ENCODE results near the gene TMEM259. TPM values are rescaled to one million over a fixed set of nuclear protein-coding genes. Genes with fewer than 3 reads are reported as not detected.

Gene TMEM259
- total and polyA plus RNA-seq, 9 of the 15 experiments (the other 6 are each of a cell fraction or from before 2014, with no cell fraction given), result 0.52 to 231 (median 63.6) TPM

DNA sequence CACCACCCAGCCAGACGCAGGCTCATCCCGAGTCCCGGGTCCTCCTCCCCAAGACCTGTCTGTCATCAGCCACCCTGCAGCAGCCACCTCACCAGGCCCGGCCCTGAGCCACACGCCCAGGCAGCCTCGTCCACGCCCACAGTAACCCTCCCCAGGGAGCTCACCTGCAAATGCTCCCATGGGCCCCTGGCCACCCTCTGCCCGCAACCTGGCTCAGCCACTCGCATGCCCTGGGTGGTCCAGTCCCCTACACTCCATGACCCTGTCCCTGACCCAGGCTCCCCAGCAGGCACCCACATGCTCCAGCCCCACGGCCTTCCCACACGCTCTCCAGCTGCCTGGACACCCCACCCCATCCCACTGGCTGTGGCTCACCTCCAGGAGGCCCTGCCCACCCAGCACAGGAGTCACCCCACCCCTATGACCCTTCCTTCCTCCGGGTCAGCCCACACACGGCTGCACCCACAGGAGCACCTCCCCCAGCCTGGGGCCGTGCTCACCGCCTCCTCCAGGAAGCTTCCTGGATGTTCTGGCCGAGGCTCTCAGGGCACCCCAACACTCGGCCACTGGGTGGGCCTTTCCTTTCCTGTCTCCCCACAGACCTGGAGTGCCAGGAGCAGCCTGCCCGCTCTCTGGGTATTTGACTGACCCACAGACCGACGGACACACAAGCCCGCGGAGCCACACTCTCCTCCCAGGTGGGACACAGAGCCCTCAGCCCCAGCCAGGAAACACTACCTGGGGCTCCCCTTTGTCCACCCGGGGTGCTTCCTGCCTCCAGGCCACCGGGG, 3.6 kb downstream of the TMEM259 start (continued):
- TF ChIP-seq IFI16 (CRISPR knock-in tag; IDR thresholded peaks at IDR 0.05), result no peak
- no peak for TF ChIP-seq SNRNP70 (optimal IDR thresholded peaks at IDR 0.05; ENCODE audit: low read depth, low read length)

DNA sequence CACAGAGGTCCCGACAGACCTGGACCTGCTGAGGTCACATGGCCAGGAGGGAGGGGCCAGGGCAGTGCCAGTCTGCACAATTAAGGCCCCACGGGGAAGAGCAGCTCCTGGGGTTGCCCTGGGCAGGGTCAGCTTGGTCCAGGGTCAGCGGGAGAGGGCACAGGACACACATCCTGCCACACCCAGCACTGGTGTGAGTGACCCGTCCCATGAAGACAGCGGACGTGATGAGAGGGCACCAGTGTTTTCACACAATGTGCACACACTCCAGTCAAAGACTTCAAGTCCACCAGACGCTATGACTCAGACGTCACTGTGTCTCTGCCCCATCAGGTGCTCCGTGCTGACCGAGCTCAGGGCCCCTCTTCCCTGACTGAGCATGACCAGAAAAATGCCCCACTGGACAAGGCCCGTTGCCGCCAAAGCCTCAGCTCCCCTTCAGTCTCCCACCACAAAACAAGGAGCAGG, 4.2 kb downstream of the TMEM259 start:
- in situ Hi-C loops (cut with MboI) (no loop called here), intact Hi-C loops (cut with micrococcal nuclease) (no loop called here)
- BruUV-seq (replicated peaks), result no TSS peak
- Histone ChIP-seq H3K9ac (ENCODE audit: insufficient read depth in 1 of 2, low read depth in 2 of 2, low read length in 2 of 2) (peak overlapping the region; percentile 42 to 94), H3K4me3 (no peak overlapping the region), H3K4me2 (ENCODE audit: insufficient read depth, low read length) (peak overlapping the region; percentile 64), H3K36me3 (ENCODE audit: control insufficient read depth, insufficient read depth, low read length) (peaks cover 79% of the 10 kb centered on the region; the same call in 2 of the 3 replicates), H3K79me2 (ENCODE audit: control insufficient read depth, insufficient read depth, low read length) (peaks cover 80% of the 10 kb centered on the region), H3K9me1 (ENCODE audit: control insufficient read depth, insufficient read depth, low read length) (peaks cover 16% of the 10 kb centered on the region), H3K27me3 (ENCODE audit: control insufficient read depth in 2 of 2, insufficient read depth in 2 of 2, low read length in 2 of 2) (no peaks in the 10 kb centered on the region), H3K27ac (ENCODE audit: extremely low read depth, low read depth, low read length) (peak overlapping the region; percentile 74), H3K9me3 (replicated peaks; ENCODE audit: control insufficient read depth, insufficient read depth, low read depth, low read length) (no peaks in the 10 kb centered on the region), H2AFZ (ENCODE audit: low read depth, low read length) (no peak overlapping the region), H4K20me1 (replicated peaks; ENCODE audit: control insufficient read depth, insufficient read depth, low read length) (peaks cover 53% of the 10 kb centered on the region), H3K4me1 (replicated peaks in 1 of 2; ENCODE audit: control insufficient read depth in 2 of 2, insufficient read depth in 2 of 2, low read length in 2 of 2) (peaks cover 23 to 94% of the 10 kb centered on the region in 2 experiments)
- POLR2A ChIA-PET, result interaction anchor here (0.6 to 1.2 kb wide), 6 partner anchors 9 to 275 kb away, joined by 3 to 6 read pairs (median 4); partner anchors contain the start of gene CNN2
- 54% methylated on average over 11 of the region's 12 CpGs for WGBS (ENCODE audit: insufficient coverage, low coverage, missing lambda C conversion rate)
- ATAC-seq (no peak), DNase-seq (ENCODE audit: extremely low read depth in 1 of 4, low spot score in 3 of 4) (no peak), FAIRE-seq (no peak)
- CTCF ChIA-PET (ENCODE audit: low intra/inter-chr PET ratio), result no interaction called here
- TF ChIP-seq, protein P1, sequence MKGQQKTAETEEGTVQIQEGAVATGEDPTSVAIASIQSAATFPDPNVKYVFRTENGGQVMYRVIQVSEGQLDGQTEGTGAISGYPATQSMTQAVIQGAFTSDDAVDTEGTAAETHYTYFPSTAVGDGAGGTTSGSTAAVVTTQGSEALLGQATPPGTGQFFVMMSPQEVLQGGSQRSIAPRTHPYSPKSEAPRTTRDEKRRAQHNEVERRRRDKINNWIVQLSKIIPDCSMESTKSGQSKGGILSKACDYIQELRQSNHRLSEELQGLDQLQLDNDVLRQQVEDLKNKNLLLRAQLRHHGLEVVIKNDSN (CRISPR knock-in tag; IDR thresholded peaks at IDR 0.05), result peak; percentile 57
- TF ChIP-seq ZNF184 (CRISPR knock-in tag; IDR thresholded peaks at IDR 0.05) (no peak), E2F3 (CRISPR knock-in tag; IDR thresholded peaks at IDR 0.05) (no peak), MCM5 (IDR thresholded peaks at IDR 0.05; ENCODE audit: low read depth) (no peak), ETV1 (tag; conservative IDR thresholded peaks at IDR 0.05; ENCODE audit: low read depth) (no peak), ZNF76 (CRISPR knock-in tag; IDR thresholded peaks at IDR 0.05; ENCODE audit: borderline replicate concordance) (no peak), ZNF699 (CRISPR knock-in tag; IDR thresholded peaks at IDR 0.05; ENCODE audit: insufficient replicate concordance) (no peak), GATA2 (CRISPR knock-in tag; IDR thresholded peaks at IDR 0.05) (no peak), FOSL1 (tag; conservative IDR thresholded peaks at IDR 0.05) (peak; percentile 42; the same call in 1 of the 2 replicates), NFXL1 (CRISPR knock-in tag; IDR thresholded peaks at IDR 0.05) (no peak), USF2 (CRISPR knock-in tag; IDR thresholded peaks at IDR 0.05) (peak; percentile 24; the same call in 1 of the 2 replicates), NR2C2 (CRISPR knock-in tag; IDR thresholded peaks at IDR 0.05) (0 out of 2 replicates have a peak, but pooled peaks have one; percentile 21), NR2C2 (tag; IDR thresholded peaks at IDR 0.05) (no peak), ZNF717 (CRISPR knock-in tag; IDR thresholded peaks at IDR 0.05) (no peak)
- TF ChIP-seq, protein P2, sequence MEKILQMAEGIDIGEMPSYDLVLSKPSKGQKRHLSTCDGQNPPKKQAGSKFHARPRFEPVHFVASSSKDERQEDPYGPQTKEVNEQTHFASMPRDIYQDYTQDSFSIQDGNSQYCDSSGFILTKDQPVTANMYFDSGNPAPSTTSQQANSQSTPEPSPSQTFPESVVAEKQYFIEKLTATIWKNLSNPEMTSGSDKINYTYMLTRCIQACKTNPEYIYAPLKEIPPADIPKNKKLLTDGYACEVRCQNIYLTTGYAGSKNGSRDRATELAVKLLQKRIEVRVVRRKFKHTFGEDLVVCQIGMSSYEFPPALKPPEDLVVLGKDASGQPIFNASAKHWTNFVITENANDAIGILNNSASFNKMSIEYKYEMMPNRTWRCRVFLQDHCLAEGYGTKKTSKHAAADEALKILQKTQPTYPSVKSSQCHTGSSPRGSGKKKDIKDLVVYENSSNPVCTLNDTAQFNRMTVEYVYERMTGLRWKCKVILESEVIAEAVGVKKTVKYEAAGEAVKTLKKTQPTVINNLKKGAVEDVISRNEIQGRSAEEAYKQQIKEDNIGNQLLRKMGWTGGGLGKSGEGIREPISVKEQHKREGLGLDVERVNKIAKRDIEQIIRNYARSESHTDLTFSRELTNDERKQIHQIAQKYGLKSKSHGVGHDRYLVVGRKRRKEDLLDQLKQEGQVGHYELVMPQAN (IDR thresholded peaks at IDR 0.05; ENCODE audit: borderline replicate concordance), result 0 out of 2 replicates have a peak, but pooled peaks have one; percentile 36
